Subcutaneous adipose tissue (tissue), 4 donors: ENCODE data around the gene GNAS-AS1. TPM values are rescaled to one million over a fixed set of nuclear protein-coding genes. Genes with fewer than 3 reads are reported as not detected.

Experiments used
- total RNA-seq, 4 donors: library from RNA; depleted of rRNA; stranded (reverse); fragments of >200 nt; gene quantifications; one replicate each; pipeline ENCODE4 v1.1.0, GENCODE V29; 2016
- TF ChIP-seq, protein P1 (sequence below): fragments of 450-650 bp; IDR thresholded peaks from one replicate; pipeline ENCODE4 v1.5.1; 2016; ENCODE audit warnings: low read depth, mild to moderate bottlenecking, control low read depth, antibody characterized with exemption, moderate library complexity

The GNAS-AS1 gene
- total RNA-seq, 4 donors from 2014 or later = 0.34 TPM; not detected in 3

DNA sequence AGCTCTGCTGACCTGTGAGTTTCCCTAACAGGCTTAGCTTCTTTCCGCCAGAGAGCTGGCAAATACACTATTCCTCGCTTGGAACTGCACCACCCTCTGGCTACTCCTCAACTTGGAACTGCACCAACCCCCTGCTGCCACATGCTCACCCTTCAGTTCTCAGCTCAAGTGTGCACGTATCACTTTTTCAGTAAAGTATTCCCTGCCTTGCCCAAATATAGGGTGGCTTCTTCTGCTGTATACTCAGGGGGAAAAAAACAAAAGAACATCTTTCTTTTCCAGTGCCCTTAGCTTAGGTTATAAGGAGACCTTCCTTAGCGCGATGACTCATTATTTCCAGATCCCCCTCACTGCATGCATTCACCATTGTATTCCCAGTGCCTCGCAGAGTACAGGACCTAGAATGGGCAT, 21.2 kb downstream of the GNAS-AS1 start:
- TF ChIP-seq, protein P1, sequence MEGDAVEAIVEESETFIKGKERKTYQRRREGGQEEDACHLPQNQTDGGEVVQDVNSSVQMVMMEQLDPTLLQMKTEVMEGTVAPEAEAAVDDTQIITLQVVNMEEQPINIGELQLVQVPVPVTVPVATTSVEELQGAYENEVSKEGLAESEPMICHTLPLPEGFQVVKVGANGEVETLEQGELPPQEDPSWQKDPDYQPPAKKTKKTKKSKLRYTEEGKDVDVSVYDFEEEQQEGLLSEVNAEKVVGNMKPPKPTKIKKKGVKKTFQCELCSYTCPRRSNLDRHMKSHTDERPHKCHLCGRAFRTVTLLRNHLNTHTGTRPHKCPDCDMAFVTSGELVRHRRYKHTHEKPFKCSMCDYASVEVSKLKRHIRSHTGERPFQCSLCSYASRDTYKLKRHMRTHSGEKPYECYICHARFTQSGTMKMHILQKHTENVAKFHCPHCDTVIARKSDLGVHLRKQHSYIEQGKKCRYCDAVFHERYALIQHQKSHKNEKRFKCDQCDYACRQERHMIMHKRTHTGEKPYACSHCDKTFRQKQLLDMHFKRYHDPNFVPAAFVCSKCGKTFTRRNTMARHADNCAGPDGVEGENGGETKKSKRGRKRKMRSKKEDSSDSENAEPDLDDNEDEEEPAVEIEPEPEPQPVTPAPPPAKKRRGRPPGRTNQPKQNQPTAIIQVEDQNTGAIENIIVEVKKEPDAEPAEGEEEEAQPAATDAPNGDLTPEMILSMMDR = no peak

DNA sequence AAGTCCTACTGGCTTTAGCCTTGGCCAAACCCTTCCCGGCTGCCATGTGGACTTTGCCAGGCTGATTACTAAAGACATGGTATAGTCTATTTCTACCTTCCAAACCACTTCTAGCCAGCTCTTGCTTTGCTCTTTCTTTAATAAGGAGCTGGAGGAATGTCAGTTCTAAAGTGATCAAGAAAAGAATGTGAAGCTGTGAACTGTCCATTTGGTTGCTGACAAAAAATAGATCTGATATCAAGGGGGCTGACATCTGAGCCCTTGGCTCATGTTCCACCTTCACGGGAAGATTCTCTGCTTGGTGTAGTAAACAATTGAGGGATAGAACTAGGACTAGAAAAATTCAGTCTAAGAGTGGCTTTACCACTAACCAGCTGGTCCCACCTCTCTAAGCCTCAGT, 22.6 kb downstream of the GNAS-AS1 start:
- TF ChIP-seq, protein P1 = no peak

GRCh38 chr20:58826271-58826670, 24.4 kb downstream of the GNAS-AS1 start:
- TF ChIP-seq, protein P1 = no peak

DNA sequence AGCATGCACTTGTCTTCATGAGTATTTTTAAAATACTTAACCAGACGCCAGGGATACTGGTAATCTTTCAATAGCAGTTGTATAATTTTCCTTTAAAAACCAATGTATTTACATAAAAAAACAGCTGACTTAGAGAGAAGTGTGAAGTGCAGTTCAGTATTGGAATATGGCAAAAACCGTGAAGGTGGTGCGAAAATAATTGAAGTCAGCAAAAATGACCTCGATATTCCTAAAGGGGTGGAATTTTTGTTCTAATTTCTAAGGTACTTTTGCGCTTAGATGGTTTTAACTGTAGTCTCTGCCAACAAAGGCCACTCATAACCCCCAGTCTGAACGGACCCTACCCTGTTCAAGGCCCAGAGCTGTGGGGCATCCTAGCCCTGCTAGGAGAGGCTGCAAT, 25.3 kb downstream of the GNAS-AS1 start:
- TF ChIP-seq, protein P1 = no peak

- TF ChIP-seq, protein P1 = no peak
Measured at GRCh38 chr20:58824843-58825242, 25.9 kb downstream of the GNAS-AS1 start.

DNA sequence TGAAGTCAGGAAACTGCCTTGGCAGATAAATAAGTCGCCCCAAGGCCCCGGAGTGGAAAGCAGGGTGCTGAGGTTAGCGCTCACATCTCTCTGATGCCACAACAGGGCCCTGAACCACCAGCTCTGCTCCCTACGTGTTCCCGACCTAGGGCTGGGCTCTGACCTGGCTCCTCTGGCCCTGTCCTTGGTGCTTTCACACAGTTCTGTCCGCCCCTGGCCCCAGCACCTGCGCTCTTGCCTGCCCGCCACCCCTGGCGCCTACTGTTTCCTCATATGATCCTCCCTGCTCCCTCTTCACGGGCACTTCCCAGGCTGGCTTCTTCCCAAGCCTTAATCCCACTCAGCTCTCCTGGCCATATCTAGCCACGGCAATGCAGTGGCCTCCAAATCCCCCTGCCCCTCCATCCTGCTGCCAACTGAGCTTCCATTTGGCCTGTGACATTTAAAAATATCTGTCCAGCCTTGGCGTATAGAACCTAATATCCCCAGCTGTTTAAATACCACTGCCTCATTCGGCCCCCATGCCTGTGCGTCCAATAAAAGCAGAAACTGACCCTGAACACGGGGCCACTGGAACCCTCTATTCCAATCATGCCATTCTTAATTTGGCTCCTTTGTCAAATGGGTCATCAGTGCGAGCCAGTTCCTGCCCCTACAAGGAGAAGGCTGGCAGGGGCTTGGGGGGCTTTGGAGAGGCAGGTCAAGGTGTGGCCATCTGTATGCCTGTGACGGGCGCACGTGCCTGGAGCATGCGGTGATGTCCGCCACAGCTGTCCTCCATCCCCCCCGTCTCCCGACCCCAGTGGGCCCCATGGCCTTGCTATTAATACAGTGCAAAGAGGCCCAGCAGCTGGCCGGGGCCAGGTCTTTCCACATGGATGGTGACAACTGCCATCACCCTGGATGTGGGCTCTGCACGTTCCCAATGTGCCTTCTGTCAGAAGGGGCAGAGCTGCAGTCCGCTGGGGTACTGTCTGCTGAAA, 27.7 kb downstream of the GNAS-AS1 start:
- TF ChIP-seq, protein P1 = no peak

DNA sequence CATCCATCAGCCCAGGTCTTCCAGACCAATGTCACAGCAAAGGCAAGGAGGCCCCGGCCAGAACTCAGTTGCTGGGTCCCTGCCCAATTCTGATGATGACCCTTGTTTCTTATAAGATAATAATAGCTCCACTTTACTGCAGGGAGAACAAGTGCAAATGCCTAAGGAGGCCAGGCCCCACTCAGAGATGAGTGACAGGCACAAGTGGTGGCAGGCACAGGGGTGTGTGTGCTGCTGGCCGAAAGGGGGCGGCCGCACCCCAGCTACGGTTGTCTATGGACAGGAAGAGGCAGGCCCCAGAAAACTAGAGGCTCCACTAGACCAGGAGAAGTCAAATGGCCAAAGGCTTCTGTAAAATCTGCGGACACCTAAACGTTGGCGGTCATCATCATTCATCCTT, 28.6 kb downstream of the GNAS-AS1 start:
- TF ChIP-seq, protein P1 = no peak
